Sigmoid colon (tissue), 7 donors: Measurements from ENCODE around the gene SCGB3A2. TPM values are rescaled to one million over a fixed set of nuclear protein-coding genes. Genes with fewer than 3 reads are reported as not detected.
"Not testable (repeated sequence)": the region's sequence is repeated elsewhere in the genome, so short reads cannot be mapped to it uniquely, and the experiment has no call there.

Source experiments
- DNase-seq: peaks from one replicate; pipeline ENCODE4 v3.0.0-alpha.2; 2019
- H3K27ac ChIP-seq, 4 donors: fragments of 200-600 bp; sonication (generic); one replicate each; pipeline ENCODE4 v1.5.1; 2016 to 2019; ENCODE audit warnings: mild to moderate bottlenecking in 1 of 4
- H3K27me3 ChIP-seq, 3 donors: fragments of 200-600 bp; sonication (generic); one replicate each; pipeline ENCODE4 v1.5.1; 2019; ENCODE audit warnings: mild to moderate bottlenecking in 1 of 3
- H3K36me3 ChIP-seq, 4 donors: fragments of 200-600 bp; sonication (generic); one replicate each; pipeline ENCODE4 v1.5.1; 2016 to 2019
- H3K4me1 ChIP-seq, 4 donors: fragments of 200-600 bp; sonication (generic); one replicate each; pipeline ENCODE4 v1.5.1; 2017 to 2019
- H3K4me3 ChIP-seq, 4 donors: fragments of 200-600 bp; sonication (generic); one replicate each; pipeline ENCODE4 v1.5.1; 2017 to 2019; ENCODE audit warnings: mild to moderate bottlenecking in 2 of 4, moderate library complexity in 1 of 4
- H3K9me3 ChIP-seq, 4 donors: fragments of 200-600 bp in 3 of 4; sonication (generic) in 3 of 4; one replicate each; pipeline versions ENCODE4 v1.5.1 to v1.6.1; 2013 to 2019
- EP300 ChIP-seq, 4 donors: sonication (generic); formaldehyde crosslinking; IDR thresholded peaks; one replicate each; pipeline ENCODE4 v1.6.1; 2017; ENCODE audit warnings: antibody characterized with exemption in 4 of 4
- POLR2A ChIP-seq, 2 donors: fragments of 450-650 bp; IDR thresholded peaks; one replicate each; pipeline ENCODE4 v1.6.1; 2016; ENCODE audit warnings: antibody characterized with exemption in 2 of 2, mild to moderate bottlenecking in 2 of 2, moderate library complexity in 2 of 2
- POLR2AphosphoS5 ChIP-seq, 4 donors: sonication (generic); formaldehyde crosslinking; IDR thresholded peaks; one replicate each; pipeline ENCODE4 v1.6.1; 2017; ENCODE audit warnings: antibody characterized with exemption in 4 of 4
- WGBS, 2 donors: extraction: QIAGEN DNeasy Blood & Tissue Kit; methylation state at CpG; one replicate each; pipeline ENCODE4 v1.1.7; 2013; 5-methylcytosine and 5-hydroxymethylcytosine counted together
- intact Hi-C: fragments of 100-400 bp; cut with DNase I; formaldehyde crosslinking; loops from one replicate; pipeline ENCODE4 v1.15.1; 2023
- polyA plus RNA-seq, 3 donors: library from polyadenylated mRNA; stranded (reverse); fragments of 200-250 nt; gene quantifications; one replicate each; pipeline ENCODE4 v1.2.3, GENCODE V29; 2013
- total RNA-seq, 4 donors: library from RNA; depleted of rRNA; stranded (reverse); fragments of >200 nt; gene quantifications; one replicate each; pipeline ENCODE4 v1.1.0, GENCODE V29; 2016
- TF ChIP-seq, protein P1 (sequence below), 4 experiments: fragments of 450-650 bp in 3 of 4; fragments of 200-600 bp in 1 of 4; IDR thresholded peaks; one replicate each; pipeline ENCODE4 v1.5.1; 2016 to 2019; ENCODE audit warnings: antibody characterized with exemption in 4 of 4, mild to moderate bottlenecking in 3 of 4, moderate library complexity in 2 of 4
- donor health status: healthy with polysubstance abuse.
- donor health status: Bipolar disorder and iron deficiency.
- donor health status: healthy.

SCGB3A2 gene
- total and polyA plus RNA-seq, 7 donors: 3.6 TPM; not detected in 6

DNA sequence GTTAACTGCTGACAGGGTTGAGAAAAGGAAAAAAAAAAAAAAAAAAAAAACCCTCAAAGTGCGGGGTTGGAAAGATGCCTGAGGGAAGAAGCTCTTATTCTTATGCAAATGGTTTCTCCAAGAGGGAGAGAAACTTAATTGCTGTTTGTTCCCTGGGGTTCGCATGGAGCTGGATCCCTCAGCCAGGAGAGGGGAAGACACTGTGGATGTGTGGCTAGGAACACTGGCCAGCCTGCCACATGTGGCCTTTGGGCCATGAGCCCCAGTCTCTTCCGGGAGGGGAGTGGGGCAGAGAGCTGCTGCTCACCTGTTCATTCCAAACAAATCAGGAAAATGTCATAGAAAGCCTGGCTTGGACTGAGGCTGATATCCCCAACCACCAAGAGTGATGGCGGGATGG lies 9.4 kb upstream of the SCGB3A2 start:
- peaks cover 0 to under 1% (median under 1%) of the 10 kb centered on the region in 4 donors for H3K4me1 ChIP-seq
- WGBS, 2 donors: 64 to 68% methylated on average over 4 of the region's 4 CpGs
- no peak overlapping the region for H3K4me3 ChIP-seq
- TF ChIP-seq, protein P1, sequence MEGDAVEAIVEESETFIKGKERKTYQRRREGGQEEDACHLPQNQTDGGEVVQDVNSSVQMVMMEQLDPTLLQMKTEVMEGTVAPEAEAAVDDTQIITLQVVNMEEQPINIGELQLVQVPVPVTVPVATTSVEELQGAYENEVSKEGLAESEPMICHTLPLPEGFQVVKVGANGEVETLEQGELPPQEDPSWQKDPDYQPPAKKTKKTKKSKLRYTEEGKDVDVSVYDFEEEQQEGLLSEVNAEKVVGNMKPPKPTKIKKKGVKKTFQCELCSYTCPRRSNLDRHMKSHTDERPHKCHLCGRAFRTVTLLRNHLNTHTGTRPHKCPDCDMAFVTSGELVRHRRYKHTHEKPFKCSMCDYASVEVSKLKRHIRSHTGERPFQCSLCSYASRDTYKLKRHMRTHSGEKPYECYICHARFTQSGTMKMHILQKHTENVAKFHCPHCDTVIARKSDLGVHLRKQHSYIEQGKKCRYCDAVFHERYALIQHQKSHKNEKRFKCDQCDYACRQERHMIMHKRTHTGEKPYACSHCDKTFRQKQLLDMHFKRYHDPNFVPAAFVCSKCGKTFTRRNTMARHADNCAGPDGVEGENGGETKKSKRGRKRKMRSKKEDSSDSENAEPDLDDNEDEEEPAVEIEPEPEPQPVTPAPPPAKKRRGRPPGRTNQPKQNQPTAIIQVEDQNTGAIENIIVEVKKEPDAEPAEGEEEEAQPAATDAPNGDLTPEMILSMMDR (IDR thresholded peaks at IDR 0.05): no peak
- TF ChIP-seq POLR2AphosphoS5 (IDR thresholded peaks at IDR 0.05) (no peak), POLR2A (IDR thresholded peaks at IDR 0.05) (no peak)
- H3K36me3 ChIP-seq: no peaks in the 10 kb centered on the region
- H3K9me3 ChIP-seq: no peaks in the 10 kb centered on the region
- no peaks in the 10 kb centered on the region for H3K27me3 ChIP-seq
- no peak for DNase-seq
- no peak overlapping the region for H3K27ac ChIP-seq
- intact Hi-C loops: no loop called here

DNA sequence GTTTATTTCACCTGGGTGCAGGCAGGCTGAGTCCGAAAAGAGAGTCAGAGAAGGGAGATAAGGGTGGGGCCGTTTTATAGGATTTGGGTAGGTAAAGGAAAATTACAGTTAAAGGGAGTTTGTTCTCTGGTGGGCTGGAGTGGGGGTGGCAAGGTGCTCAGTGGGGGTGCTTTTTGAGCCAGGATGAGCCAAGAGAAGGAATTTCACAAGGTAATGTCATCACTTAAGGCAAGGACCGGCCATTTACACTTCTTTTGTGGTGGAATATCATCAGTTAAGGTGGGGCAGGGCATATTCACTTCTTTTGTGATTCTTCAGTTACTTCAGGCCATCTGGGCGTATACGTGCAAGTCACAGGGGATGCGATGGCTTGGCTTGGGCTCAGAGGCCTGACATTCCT lies 8.6 kb upstream of the SCGB3A2 start:
- H3K27ac ChIP-seq, H3K4me1 ChIP-seq, H3K27me3 ChIP-seq, H3K9me3 ChIP-seq, H3K36me3 ChIP-seq, intact Hi-C loops, DNase-seq, H3K4me3 ChIP-seq: not testable (repeated sequence)
- 83 to 85% methylated on average over 6 of the region's 6 CpGs for WGBS, 2 donors

DNA sequence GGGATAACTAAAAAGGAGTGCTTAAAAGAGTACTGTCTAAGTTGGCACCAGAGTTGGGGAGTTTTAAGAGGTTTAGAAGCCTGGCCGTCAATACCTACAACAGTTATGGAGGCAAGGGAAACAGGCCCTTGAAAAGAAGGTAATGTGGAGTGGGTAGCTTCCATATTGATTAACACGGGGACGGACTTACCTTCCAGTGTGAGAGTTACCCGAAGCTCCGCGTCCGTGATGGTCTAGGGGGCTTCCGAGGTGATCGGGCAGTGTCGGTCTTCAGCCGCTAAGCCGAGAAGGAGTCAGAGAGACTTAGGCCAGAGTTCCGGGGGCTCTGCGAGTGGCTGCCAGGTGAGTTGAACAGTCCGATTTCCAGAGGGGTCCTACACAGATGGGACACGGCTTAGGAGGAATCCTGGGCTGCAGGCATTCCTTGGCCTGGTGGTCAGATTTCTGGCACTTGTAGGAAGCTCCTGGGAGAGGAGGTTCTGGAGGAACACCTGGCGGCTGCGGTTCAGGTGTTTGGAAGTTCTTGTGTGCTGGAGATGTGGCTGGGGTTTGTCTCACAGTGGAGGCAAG lies 6.4 kb upstream of the SCGB3A2 start:
- H3K4me1 ChIP-seq, H3K9me3 ChIP-seq, DNase-seq, H3K36me3 ChIP-seq, H3K4me3 ChIP-seq, intact Hi-C loops, H3K27ac ChIP-seq, H3K27me3 ChIP-seq: not testable (repeated sequence)
- 95 to 96% methylated on average over 18 of the region's 18 CpGs for WGBS, 2 donors

DNA sequence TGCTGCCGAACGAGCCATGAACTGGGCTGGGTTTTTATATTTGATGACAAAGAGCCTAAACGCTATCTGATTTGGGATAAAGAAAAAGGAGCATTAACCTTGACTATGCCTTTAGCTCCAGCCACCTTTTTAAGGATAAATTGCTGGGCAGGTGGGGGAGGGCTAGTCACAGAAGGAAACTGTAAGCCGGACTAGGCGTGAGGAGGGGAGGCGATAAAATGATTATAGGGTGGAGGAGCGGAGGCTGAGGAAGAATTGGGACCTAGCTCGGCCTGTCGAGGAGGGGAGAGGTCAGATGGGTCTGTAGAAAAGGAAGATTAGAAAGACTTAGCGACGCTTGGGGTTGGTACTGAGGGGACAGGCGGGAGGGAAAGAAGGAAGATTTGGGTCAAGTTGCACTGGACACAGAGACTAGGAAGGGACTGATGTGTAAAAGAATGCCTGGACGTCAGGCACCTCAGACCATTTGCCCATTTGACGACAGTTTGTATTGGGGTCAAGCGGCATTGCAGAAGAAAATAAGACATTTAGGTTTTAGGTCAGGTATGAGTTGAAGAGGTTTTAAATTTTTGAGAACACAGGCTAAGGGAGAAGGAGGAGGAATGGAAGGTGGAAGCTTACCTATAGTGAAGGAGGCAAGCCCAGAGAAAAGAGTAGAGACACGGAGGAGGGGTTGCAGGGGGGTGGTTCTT lies 5.6 kb upstream of the SCGB3A2 start:
- H3K4me1 ChIP-seq, H3K36me3 ChIP-seq, DNase-seq, H3K9me3 ChIP-seq, H3K4me3 ChIP-seq, H3K27me3 ChIP-seq, intact Hi-C loops, H3K27ac ChIP-seq: not testable (repeated sequence)
- 91 to 93% methylated on average over 16 of the region's 16 CpGs for WGBS, 2 donors

DNA sequence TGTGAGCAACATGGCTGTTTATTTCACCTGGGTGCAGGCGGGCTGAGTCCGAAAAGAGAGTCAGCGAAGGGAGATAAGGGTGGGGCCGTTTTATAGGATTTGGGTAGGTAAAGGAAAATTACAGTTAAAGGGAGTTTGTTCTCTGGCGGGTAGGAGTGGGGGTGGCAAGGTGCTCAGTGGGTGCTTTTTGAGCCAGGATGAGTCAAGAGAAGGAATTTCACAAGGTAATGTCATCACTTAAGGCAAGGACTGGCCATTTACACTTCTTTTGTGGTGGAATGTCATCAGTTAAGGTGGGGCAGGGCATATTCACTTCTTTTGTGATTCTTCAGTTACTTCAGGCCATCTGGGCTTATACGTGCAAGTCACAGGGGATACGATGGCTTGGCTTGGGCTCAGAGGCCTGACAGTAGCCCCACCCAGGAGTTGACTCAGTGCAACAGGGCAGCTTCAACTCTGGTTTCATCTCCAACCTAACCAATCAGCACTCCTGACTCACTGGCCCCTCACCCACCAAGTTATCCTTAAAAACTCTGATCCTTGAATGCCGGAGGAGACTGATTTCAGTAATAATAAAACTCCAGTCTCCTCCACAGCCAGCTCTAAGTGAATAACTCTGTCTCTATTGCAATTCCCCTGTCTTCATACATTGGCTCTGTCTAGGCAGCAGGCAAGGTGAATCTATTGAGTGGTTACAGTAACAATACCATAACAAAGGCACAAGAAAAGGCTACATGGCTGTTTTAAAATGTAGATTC lies 4.2 kb upstream of the SCGB3A2 start:
- H3K4me3 ChIP-seq, H3K4me1 ChIP-seq, H3K36me3 ChIP-seq, DNase-seq, H3K9me3 ChIP-seq, H3K27ac ChIP-seq, H3K27me3 ChIP-seq, intact Hi-C loops: not testable (repeated sequence)
- 86% methylated on average over 5 of the region's 8 CpGs for WGBS, 2 donors

DNA sequence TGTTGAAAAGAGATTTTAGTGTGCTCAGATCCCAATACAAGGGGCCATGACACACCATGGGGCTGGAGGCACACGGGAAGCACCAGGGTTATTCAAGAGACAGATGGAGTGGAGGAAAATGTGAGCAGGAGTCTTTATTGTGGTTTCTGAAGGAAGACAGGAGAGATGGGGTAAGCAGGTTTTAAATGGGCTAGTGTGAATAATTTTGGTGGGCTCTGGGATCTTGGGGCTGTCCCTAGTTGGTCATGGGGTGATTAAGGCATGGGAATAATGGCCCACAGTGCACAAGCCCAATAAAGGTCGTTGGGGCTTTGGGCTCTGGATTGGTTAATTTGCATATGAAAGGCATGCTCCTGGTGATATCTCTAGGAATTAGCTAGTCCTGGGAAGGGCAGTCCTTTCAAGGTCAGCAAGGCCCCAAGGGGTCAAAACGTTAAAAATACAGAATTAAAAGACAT lies 3.6 kb upstream of the SCGB3A2 start:
- WGBS, 2 donors: 47 to 57% methylated on average over 3 of the region's 3 CpGs
- no peaks in the 10 kb centered on the region for H3K4me1 ChIP-seq
- no peak overlapping the region for H3K27ac ChIP-seq
- H3K27me3 ChIP-seq: no peaks in the 10 kb centered on the region
- H3K4me3 ChIP-seq: no peak overlapping the region
- TF ChIP-seq EP300 (IDR thresholded peaks at IDR 0.05) (no peak), POLR2AphosphoS5 (IDR thresholded peaks at IDR 0.05) (no peak), POLR2A (IDR thresholded peaks at IDR 0.05) (no peak)
- TF ChIP-seq, protein P1 (IDR thresholded peaks at IDR 0.05): no peak
- no peaks in the 10 kb centered on the region for H3K36me3 ChIP-seq
- DNase-seq: no peak
- intact Hi-C loops: no loop called here
- H3K9me3 ChIP-seq: no peaks in the 10 kb centered on the region
